PFSK-1 (cell line): Measurements from ENCODE around the gene MEGF6.

Experiments used
- FOXP2 ChIP-seq: optimal IDR thresholded peaks from 2 replicates; pipeline ENCODE3; 2011; ENCODE audit warnings: borderline replicate concordance, control low read depth, inconsistent platforms; ENCODE audit not compliant: insufficient read depth; ENCODE audit errors: extremely low read length, extremely low read depth
- POLR2AphosphoS5 ChIP-seq: IDR thresholded peaks from 2 replicates; pipeline ENCODE4 v1.6.1; 2012; ENCODE audit warnings: low read depth, mild to moderate bottlenecking, control low read depth, low read length, moderate library complexity
- REST ChIP-seq, 2 experiments: IDR thresholded peaks; 2 replicates each; pipeline versions ENCODE4 v1.6.1 to v1.8.0; 2011 to 2012; ENCODE audit warnings: low read depth in 2 of 2, low read length in 2 of 2, control low read depth in 1 of 2, inconsistent platforms in 1 of 2, mild to moderate bottlenecking in 1 of 2, moderate library complexity in 1 of 2; ENCODE audit not compliant: insufficient read depth in 1 of 2
- SIN3A ChIP-seq: IDR thresholded peaks from 2 replicates; pipeline ENCODE4 v1.6.1; 2012; ENCODE audit warnings: mild to moderate bottlenecking, low read length, moderate library complexity, borderline replicate concordance; ENCODE audit not compliant: insufficient read depth
- TAF1 ChIP-seq: IDR thresholded peaks from 2 replicates; pipeline ENCODE4 v1.6.1; 2012; ENCODE audit warnings: low read length, control low read depth, borderline replicate concordance; ENCODE audit not compliant: insufficient read depth

The MEGF6 gene

GRCh38 chr1:3465935-3466321 lies 145.4 kb downstream of the MEGF6 start:
- TF ChIP-seq REST (IDR thresholded peaks at IDR 0.05; ENCODE audit: insufficient read depth in 1 of 2, low read depth in 2 of 2, low read length in 2 of 2): no peak
- TF ChIP-seq SIN3A: no peak
- no peak for TF ChIP-seq FOXP2
- no peak for TF ChIP-seq POLR2AphosphoS5
- no peak for TF ChIP-seq TAF1

- TF ChIP-seq TAF1 (no peak), REST (IDR thresholded peaks at IDR 0.05; ENCODE audit: insufficient read depth in 1 of 2, low read depth in 2 of 2, low read length in 2 of 2) (no peak), FOXP2 (no peak), POLR2AphosphoS5 (no peak), SIN3A (no peak)
Measured at GRCh38 chr1:3465091-3465934, 146.0 kb downstream of the MEGF6 start.

GRCh38 chr1:3464649-3465025 lies 146.7 kb downstream of the MEGF6 start:
- TF ChIP-seq SIN3A: no peak
- no peak for TF ChIP-seq FOXP2
- no peak for TF ChIP-seq POLR2AphosphoS5
- no peak for TF ChIP-seq REST (IDR thresholded peaks at IDR 0.05; ENCODE audit: insufficient read depth in 1 of 2, low read depth in 2 of 2, low read length in 2 of 2)
- TF ChIP-seq TAF1: no peak

- TF ChIP-seq TAF1 (no peak), POLR2AphosphoS5 (no peak), SIN3A (no peak), FOXP2 (no peak), REST (IDR thresholded peaks at IDR 0.05; ENCODE audit: insufficient read depth in 1 of 2, low read depth in 2 of 2, low read length in 2 of 2) (no peak)
Measured at GRCh38 chr1:3463891-3464648, 147.2 kb downstream of the MEGF6 start.
